ENCODE results near the gene TTC12. TPM values are rescaled to one million over a fixed set of nuclear protein-coding genes. Genes with fewer than 3 reads are reported as not detected.

Gene TTC12
- total RNA-seq, 1 experiment from 2014 or later, result 24.3 TPM

- BruUV-seq (replicated peaks), result no TSS peak
- no peak for ATAC-seq
These were observed 38.8 kb upstream of the TTC12 start for GRCh38 chr11:113275602-113276001.

DNA sequence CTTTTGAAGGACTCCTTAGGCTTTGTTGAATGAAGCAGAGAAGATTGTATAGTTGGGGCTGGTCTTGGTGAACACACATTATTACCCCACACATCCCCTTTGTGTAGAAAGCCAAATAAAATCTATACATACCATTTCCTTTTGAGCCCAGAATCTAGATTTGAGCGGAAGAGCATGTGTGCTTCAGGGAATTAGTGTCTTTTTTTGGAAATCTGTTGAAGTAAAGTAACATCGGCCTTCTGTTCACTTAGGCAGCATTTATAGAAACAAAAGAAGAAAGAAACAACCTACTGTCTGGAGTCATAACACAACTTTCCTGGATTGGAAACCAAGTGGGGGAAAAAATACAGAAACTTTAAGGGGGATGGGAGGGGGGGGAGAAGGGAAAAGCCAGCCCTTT is 37.9 kb upstream of the TTC12 start:
- Histone ChIP-seq H3K9me3 (ENCODE audit: control insufficient read depth, insufficient read depth, low read depth, low read length) (no peaks in the 10 kb centered on the region), H3K36me3 (ENCODE audit: control insufficient read depth, insufficient read depth, low read length) (no peaks in the 10 kb centered on the region), H3K27ac (ENCODE audit: low read length) (no peak overlapping the region), H3K4me3 (ENCODE audit: low read depth in 2 of 2, low read length in 2 of 2) (no peak overlapping the region), H3K4me1 (ENCODE audit: control insufficient read depth, insufficient read depth, low read length) (no peaks in the 10 kb centered on the region), H3K27me3 (ENCODE audit: control insufficient read depth, insufficient read depth, low read length) (no peaks in the 10 kb centered on the region)
- intact Hi-C loops (cut with micrococcal nuclease; ENCODE audit: unreplicated experiment), result no loop called here
- POLR2A ChIA-PET, result no interaction called here
- CTCF ChIA-PET, result no interaction called here
- no peak for ATAC-seq
- no peak for DNase-seq (ENCODE audit: low read depth, low spot score)
- no TSS peak for BruUV-seq (replicated peaks)
- TF ChIP-seq TCF7L2 (IDR thresholded peaks at IDR 0.05; ENCODE audit: low read depth, low read length), result no peak
- in situ Hi-C loops (cut with HindIII; ENCODE audit: low pct_unique_long_range_greater_than_20kb, low sequenced_read_pairs), result no loop called here

More at GRCh38 chr11:113275602-113276001, 38.8 kb upstream of the TTC12 start:
- intact Hi-C loops (cut with micrococcal nuclease; ENCODE audit: unreplicated experiment), result no loop called here
- H3K36me3 ChIP-seq (ENCODE audit: control insufficient read depth, insufficient read depth, low read length), result no peaks in the 10 kb centered on the region
- no peaks in the 10 kb centered on the region for H3K9me3 ChIP-seq (ENCODE audit: control insufficient read depth, insufficient read depth, low read depth, low read length)
- CTCF ChIA-PET, result no interaction called here
- POLR2A ChIA-PET, result no interaction called here
- no peak overlapping the region for H3K4me3 ChIP-seq (ENCODE audit: low read depth in 2 of 2, low read length in 2 of 2)
- H3K27me3 ChIP-seq (ENCODE audit: control insufficient read depth, insufficient read depth, low read length), result no peaks in the 10 kb centered on the region
- DNase-seq (ENCODE audit: low read depth, low spot score), result no peak
- no peaks in the 10 kb centered on the region for H3K4me1 ChIP-seq (ENCODE audit: control insufficient read depth, insufficient read depth, low read length)
- TF ChIP-seq SIN3A (IDR thresholded peaks at IDR 0.05; ENCODE audit: borderline replicate concordance, insufficient read depth, low read depth, low read length) (no peak), POLR2AphosphoS5 (IDR thresholded peaks at IDR 0.05; ENCODE audit: low read depth, low read length) (no peak), TCF7L2 (IDR thresholded peaks at IDR 0.05; ENCODE audit: low read depth, low read length) (no peak)
- TF ChIP-seq, protein P1, sequence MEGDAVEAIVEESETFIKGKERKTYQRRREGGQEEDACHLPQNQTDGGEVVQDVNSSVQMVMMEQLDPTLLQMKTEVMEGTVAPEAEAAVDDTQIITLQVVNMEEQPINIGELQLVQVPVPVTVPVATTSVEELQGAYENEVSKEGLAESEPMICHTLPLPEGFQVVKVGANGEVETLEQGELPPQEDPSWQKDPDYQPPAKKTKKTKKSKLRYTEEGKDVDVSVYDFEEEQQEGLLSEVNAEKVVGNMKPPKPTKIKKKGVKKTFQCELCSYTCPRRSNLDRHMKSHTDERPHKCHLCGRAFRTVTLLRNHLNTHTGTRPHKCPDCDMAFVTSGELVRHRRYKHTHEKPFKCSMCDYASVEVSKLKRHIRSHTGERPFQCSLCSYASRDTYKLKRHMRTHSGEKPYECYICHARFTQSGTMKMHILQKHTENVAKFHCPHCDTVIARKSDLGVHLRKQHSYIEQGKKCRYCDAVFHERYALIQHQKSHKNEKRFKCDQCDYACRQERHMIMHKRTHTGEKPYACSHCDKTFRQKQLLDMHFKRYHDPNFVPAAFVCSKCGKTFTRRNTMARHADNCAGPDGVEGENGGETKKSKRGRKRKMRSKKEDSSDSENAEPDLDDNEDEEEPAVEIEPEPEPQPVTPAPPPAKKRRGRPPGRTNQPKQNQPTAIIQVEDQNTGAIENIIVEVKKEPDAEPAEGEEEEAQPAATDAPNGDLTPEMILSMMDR (IDR thresholded peaks at IDR 0.05), result no peak
- TF ChIP-seq, protein P2, sequence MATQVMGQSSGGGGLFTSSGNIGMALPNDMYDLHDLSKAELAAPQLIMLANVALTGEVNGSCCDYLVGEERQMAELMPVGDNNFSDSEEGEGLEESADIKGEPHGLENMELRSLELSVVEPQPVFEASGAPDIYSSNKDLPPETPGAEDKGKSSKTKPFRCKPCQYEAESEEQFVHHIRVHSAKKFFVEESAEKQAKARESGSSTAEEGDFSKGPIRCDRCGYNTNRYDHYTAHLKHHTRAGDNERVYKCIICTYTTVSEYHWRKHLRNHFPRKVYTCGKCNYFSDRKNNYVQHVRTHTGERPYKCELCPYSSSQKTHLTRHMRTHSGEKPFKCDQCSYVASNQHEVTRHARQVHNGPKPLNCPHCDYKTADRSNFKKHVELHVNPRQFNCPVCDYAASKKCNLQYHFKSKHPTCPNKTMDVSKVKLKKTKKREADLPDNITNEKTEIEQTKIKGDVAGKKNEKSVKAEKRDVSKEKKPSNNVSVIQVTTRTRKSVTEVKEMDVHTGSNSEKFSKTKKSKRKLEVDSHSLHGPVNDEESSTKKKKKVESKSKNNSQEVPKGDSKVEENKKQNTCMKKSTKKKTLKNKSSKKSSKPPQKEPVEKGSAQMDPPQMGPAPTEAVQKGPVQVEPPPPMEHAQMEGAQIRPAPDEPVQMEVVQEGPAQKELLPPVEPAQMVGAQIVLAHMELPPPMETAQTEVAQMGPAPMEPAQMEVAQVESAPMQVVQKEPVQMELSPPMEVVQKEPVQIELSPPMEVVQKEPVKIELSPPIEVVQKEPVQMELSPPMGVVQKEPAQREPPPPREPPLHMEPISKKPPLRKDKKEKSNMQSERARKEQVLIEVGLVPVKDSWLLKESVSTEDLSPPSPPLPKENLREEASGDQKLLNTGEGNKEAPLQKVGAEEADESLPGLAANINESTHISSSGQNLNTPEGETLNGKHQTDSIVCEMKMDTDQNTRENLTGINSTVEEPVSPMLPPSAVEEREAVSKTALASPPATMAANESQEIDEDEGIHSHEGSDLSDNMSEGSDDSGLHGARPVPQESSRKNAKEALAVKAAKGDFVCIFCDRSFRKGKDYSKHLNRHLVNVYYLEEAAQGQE (IDR thresholded peaks at IDR 0.05; ENCODE audit: insufficient read depth in 1 of 2, low read depth in 2 of 2, low read length in 1 of 2), result no peak
- in situ Hi-C loops (cut with HindIII; ENCODE audit: low pct_unique_long_range_greater_than_20kb, low sequenced_read_pairs), result no loop called here
- no peak overlapping the region for H3K27ac ChIP-seq (ENCODE audit: low read length)

- Histone ChIP-seq H3K4me3 (ENCODE audit: low read depth in 2 of 2, low read length in 2 of 2) (no peak overlapping the region), H3K27ac (ENCODE audit: low read length) (no peak overlapping the region), H3K36me3 (ENCODE audit: control insufficient read depth, insufficient read depth, low read length) (no peaks in the 10 kb centered on the region), H3K4me1 (ENCODE audit: control insufficient read depth, insufficient read depth, low read length) (no peaks in the 10 kb centered on the region), H3K27me3 (ENCODE audit: control insufficient read depth, insufficient read depth, low read length) (no peaks in the 10 kb centered on the region), H3K9me3 (ENCODE audit: control insufficient read depth, insufficient read depth, low read depth, low read length) (no peaks in the 10 kb centered on the region)
- intact Hi-C loops (cut with micrococcal nuclease; ENCODE audit: unreplicated experiment), result no loop called here
- ATAC-seq (no peak), DNase-seq (ENCODE audit: low read depth, low spot score) (no peak)
- TF ChIP-seq TCF7L2 (IDR thresholded peaks at IDR 0.05; ENCODE audit: low read depth, low read length) (no peak), POLR2AphosphoS5 (IDR thresholded peaks at IDR 0.05; ENCODE audit: low read depth, low read length) (no peak), SIN3A (IDR thresholded peaks at IDR 0.05; ENCODE audit: borderline replicate concordance, insufficient read depth, low read depth, low read length) (no peak)
- TF ChIP-seq, protein P2 (IDR thresholded peaks at IDR 0.05; ENCODE audit: insufficient read depth in 1 of 2, low read depth in 2 of 2, low read length in 1 of 2), result no peak
- TF ChIP-seq, protein P1 (IDR thresholded peaks at IDR 0.05), result no peak
- no TSS peak for BruUV-seq (replicated peaks)
- ChIA-PET CTCF (no interaction called here), POLR2A (no interaction called here)
- in situ Hi-C loops (cut with HindIII; ENCODE audit: low pct_unique_long_range_greater_than_20kb, low sequenced_read_pairs), result no loop called here
These were observed 36.5 kb upstream of the TTC12 start for GRCh38 chr11:113277907-113278306.
